ENCODE data around the gene SLC4A3. TPM values are rescaled to one million over a fixed set of nuclear protein-coding genes. Genes with fewer than 3 reads are reported as not detected.

Gene SLC4A3
- total RNA-seq, 1 experiment from 2014 or later = 13.5 TPM

DNA sequence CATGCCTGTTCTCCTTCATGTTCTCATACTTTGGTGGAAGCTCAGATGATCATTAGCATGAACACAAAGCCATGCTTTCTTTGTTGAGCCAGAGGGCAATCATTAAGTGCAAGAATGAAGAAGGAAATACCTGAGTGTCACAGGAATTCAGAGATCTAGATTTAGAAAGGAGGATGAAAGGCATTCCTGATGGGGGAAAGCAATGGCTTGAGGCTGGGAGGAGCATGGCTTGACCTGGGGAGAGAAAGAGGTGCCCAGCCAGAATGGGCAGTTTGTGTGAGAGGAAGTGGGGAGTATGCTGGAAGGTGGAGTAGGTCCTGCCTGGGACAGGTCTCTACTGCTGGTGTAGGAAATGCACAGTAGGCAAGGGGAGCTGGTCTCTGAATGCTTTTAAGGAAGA is 35.1 kb downstream of the SLC4A3 start:
- Histone ChIP-seq H3K4me3 (ENCODE audit: low read depth in 2 of 2, low read length in 2 of 2) (no peak overlapping the region), H3K27ac (ENCODE audit: low read length) (no peak overlapping the region), H3K9me3 (ENCODE audit: control insufficient read depth, insufficient read depth, low read depth, low read length) (peaks cover 10% of the 10 kb centered on the region; the same call in 1 of the 2 replicates), H3K36me3 (ENCODE audit: control insufficient read depth, insufficient read depth, low read length) (no peaks in the 10 kb centered on the region), H3K27me3 (ENCODE audit: control insufficient read depth, insufficient read depth, low read length) (0 out of 2 replicates have a peak, but pooled peaks cover 3% of the 10 kb centered on the region), H3K4me1 (ENCODE audit: control insufficient read depth, insufficient read depth, low read length) (no peaks in the 10 kb centered on the region)
- ChIA-PET CTCF (no interaction called here), POLR2A (no interaction called here)
- DNase-seq (ENCODE audit: low read depth, low spot score) = no peak
- ATAC-seq = no peak
- intact Hi-C loops (cut with micrococcal nuclease; ENCODE audit: unreplicated experiment) = no loop called here
- in situ Hi-C loops (cut with HindIII; ENCODE audit: low pct_unique_long_range_greater_than_20kb, low sequenced_read_pairs) = no loop called here
- no peak for TF ChIP-seq CTCF (IDR thresholded peaks at IDR 0.05)
- TF ChIP-seq, protein P1, sequence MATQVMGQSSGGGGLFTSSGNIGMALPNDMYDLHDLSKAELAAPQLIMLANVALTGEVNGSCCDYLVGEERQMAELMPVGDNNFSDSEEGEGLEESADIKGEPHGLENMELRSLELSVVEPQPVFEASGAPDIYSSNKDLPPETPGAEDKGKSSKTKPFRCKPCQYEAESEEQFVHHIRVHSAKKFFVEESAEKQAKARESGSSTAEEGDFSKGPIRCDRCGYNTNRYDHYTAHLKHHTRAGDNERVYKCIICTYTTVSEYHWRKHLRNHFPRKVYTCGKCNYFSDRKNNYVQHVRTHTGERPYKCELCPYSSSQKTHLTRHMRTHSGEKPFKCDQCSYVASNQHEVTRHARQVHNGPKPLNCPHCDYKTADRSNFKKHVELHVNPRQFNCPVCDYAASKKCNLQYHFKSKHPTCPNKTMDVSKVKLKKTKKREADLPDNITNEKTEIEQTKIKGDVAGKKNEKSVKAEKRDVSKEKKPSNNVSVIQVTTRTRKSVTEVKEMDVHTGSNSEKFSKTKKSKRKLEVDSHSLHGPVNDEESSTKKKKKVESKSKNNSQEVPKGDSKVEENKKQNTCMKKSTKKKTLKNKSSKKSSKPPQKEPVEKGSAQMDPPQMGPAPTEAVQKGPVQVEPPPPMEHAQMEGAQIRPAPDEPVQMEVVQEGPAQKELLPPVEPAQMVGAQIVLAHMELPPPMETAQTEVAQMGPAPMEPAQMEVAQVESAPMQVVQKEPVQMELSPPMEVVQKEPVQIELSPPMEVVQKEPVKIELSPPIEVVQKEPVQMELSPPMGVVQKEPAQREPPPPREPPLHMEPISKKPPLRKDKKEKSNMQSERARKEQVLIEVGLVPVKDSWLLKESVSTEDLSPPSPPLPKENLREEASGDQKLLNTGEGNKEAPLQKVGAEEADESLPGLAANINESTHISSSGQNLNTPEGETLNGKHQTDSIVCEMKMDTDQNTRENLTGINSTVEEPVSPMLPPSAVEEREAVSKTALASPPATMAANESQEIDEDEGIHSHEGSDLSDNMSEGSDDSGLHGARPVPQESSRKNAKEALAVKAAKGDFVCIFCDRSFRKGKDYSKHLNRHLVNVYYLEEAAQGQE (IDR thresholded peaks at IDR 0.05; ENCODE audit: insufficient read depth in 1 of 2, low read depth in 2 of 2, low read length in 1 of 2) = no peak
- TF ChIP-seq TCF7L2 (IDR thresholded peaks at IDR 0.05; ENCODE audit: low read depth, low read length) = no peak
- no peak for TF ChIP-seq POLR2AphosphoS5 (IDR thresholded peaks at IDR 0.05; ENCODE audit: low read depth, low read length)
- no peak for TF ChIP-seq SIN3A (IDR thresholded peaks at IDR 0.05; ENCODE audit: borderline replicate concordance, insufficient read depth, low read depth, low read length)
- no TSS peak for BruUV-seq (replicated peaks)

- ChIA-PET CTCF (no interaction called here), POLR2A (no interaction called here)
- TF ChIP-seq POLR2AphosphoS5 (IDR thresholded peaks at IDR 0.05; ENCODE audit: low read depth, low read length) (no peak), TCF7L2 (IDR thresholded peaks at IDR 0.05; ENCODE audit: low read depth, low read length) (no peak), CTCF (IDR thresholded peaks at IDR 0.05) (no peak), SIN3A (IDR thresholded peaks at IDR 0.05; ENCODE audit: borderline replicate concordance, insufficient read depth, low read depth, low read length) (no peak)
- TF ChIP-seq, protein P1 (IDR thresholded peaks at IDR 0.05; ENCODE audit: insufficient read depth in 1 of 2, low read depth in 2 of 2, low read length in 1 of 2) = no peak
- intact Hi-C loops (cut with micrococcal nuclease; ENCODE audit: unreplicated experiment) = no loop called here
- DNase-seq (ENCODE audit: low read depth, low spot score) (no peak), ATAC-seq (no peak)
- no peaks in the 10 kb centered on the region for H3K4me1 ChIP-seq (ENCODE audit: control insufficient read depth, insufficient read depth, low read length)
- no peak overlapping the region for H3K4me3 ChIP-seq (ENCODE audit: low read depth in 2 of 2, low read length in 2 of 2)
- in situ Hi-C loops (cut with HindIII; ENCODE audit: low pct_unique_long_range_greater_than_20kb, low sequenced_read_pairs) = no loop called here
- H3K27me3 ChIP-seq (ENCODE audit: control insufficient read depth, insufficient read depth, low read length) = 0 out of 2 replicates have a peak, but pooled peaks cover 3% of the 10 kb centered on the region
- H3K36me3 ChIP-seq (ENCODE audit: control insufficient read depth, insufficient read depth, low read length) = no peaks in the 10 kb centered on the region
- no peak overlapping the region for H3K27ac ChIP-seq (ENCODE audit: low read length)
- H3K9me3 ChIP-seq (ENCODE audit: control insufficient read depth, insufficient read depth, low read depth, low read length) = peaks cover 10% of the 10 kb centered on the region; the same call in 1 of the 2 replicates
- BruUV-seq (replicated peaks) = no TSS peak
These were observed 35.8 kb downstream of the SLC4A3 start for GRCh38 chr2:219663116-219663762.
